ENCODE measurements around the gene WWOX.

DNA sequence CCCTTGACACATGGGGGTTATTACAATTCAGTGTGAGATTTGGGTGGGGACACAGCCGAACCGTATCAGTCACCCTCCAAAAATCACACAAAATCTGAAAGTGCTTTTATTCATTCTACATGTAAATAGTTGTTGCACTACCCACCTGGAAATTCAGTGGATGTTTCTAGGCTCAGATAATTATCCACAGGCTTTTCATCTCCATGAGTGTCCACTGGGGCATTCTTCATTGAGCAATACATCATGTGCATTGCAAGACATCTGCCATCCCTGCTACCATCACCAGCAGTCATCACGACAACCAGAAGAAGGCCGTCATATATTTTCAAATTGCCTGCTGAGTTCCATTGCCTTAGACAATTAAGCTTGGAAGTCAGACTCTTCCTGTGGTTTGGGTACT is 330.8 kb downstream of the WWOX start:
- TF ChIP-seq, protein P1, sequence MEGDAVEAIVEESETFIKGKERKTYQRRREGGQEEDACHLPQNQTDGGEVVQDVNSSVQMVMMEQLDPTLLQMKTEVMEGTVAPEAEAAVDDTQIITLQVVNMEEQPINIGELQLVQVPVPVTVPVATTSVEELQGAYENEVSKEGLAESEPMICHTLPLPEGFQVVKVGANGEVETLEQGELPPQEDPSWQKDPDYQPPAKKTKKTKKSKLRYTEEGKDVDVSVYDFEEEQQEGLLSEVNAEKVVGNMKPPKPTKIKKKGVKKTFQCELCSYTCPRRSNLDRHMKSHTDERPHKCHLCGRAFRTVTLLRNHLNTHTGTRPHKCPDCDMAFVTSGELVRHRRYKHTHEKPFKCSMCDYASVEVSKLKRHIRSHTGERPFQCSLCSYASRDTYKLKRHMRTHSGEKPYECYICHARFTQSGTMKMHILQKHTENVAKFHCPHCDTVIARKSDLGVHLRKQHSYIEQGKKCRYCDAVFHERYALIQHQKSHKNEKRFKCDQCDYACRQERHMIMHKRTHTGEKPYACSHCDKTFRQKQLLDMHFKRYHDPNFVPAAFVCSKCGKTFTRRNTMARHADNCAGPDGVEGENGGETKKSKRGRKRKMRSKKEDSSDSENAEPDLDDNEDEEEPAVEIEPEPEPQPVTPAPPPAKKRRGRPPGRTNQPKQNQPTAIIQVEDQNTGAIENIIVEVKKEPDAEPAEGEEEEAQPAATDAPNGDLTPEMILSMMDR (IDR thresholded peaks at IDR 0.05; ENCODE audit: insufficient read depth, low read depth, low read length) = no peak
- TF ChIP-seq EZH2 (IDR thresholded peaks at IDR 0.05; ENCODE audit: insufficient read depth, low read length) = no peak
